ENCODE measurements around the gene NADK2.

The NADK2 gene

GRCh38 chr5:36160617-36161016 is 81.1 kb downstream of the NADK2 start:
- no peak for DNase-seq

- DNase-seq = no peak
Measured at GRCh38 chr5:36158144-36158543, 83.6 kb downstream of the NADK2 start.

DNA sequence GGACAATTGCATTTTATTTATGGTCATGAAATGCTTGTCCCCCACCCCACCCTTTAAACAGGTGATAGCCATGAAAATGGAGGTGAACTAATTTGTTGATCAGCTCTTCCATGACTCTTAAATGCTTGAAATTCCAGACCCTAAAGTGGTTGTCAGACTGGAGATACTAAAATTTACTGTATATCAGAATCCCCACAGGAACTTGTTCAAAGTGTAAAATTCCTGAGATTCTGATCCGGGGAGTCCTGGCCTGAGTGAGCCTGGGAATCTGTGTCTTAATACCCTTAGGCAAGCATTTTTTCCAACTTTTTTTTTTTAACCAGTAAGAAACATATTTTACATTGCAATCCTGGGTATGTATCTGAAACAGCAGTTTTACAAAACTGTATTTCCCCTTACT is 85.1 kb downstream of the NADK2 start:
- no peak for DNase-seq

DNA sequence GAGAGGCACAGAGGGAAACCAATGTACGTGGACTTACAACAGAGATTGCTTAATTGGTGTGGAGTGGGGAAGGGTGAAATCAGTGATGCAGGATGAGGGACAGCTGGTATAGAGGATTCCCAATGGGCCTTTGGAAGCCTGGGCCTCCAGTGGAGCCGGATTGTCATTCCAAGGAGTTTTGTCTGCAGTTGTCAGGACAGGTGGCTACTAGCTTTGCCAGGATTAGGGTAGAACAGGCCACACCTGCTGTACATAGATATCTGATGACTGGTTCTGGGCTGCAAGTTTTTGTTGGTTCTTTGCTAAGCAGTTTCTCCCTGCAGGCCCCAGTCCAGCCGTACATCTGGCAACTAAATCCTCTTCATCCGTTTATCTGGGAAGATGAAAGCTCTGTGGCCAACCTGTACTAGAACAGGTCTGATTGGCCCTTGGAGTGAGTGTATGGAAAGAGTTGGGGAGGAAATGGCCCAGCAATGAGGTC is 85.6 kb downstream of the NADK2 start:
- no peak for DNase-seq

DNA sequence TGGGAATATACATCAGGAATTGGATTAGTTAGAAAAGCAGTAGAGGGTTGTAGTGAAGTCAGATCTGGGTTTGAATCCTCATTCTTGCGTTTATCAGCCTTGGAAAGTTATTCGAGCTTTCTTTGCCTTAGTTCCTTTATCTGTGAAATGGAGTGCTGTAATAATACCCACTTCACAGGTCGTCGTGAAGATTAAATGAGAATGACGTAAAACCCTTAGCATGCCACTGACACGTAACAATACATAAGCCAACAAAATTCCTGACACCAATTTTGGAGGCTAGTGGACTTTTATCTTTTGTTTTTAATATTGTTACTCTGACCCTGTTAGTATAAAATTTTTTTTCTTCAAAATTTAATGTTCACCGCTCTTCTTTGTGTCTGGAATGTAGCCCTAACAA is 86.4 kb downstream of the NADK2 start:
- no peak for DNase-seq

- no peak for DNase-seq
Measured at GRCh38 chr5:36153726-36154125, 88.0 kb downstream of the NADK2 start.

GRCh38 chr5:36153298-36153677 is 88.4 kb downstream of the NADK2 start:
- DNase-seq = no peak

DNA sequence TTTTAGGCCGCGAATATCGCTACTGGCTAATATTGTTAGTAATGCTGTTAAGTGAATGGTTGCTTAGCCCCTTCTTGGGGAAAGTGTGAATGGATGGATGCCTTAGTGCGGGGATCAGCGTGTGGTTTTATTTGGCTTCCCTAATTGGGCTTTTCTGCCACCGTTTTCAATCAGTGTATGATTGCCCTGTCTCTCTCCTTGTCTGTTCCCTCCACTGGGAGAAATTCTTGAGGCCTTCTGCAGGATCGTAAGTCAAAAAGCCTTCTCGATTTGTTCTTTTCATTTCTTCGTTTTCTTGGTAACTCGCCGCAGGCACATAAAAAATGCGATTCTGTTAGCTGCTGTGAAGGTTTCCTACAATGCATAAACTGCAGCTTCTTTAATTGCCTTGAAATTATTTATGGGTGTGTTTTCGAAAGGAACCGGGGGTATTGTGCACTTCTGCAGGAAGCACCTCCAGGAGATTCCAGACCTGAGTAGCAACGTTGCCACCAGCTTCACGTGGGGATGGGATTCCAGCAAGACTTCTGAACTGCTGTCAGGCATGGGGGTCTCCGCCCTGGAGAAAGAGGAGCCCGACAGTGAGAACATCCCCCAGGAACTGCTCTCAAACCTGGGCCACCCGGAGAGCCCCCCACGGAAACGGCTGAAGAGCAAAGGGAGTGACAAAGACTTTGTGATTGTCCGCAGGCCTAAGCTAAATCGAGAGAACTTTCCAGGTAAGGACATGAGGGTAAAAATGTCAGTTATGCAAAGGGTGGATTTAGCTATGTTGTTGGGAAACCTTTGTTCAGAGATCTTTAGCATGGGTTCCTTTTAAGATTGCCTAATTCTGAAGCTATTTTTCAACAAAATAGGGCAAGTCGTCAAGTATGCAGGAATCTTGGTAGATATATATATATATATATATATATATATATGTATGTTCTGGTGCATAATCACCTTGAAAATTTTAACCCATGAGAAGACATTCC is 89.1 kb downstream of the NADK2 start:
- no peak for DNase-seq

GRCh38 chr5:36151434-36152323 is 90.0 kb downstream of the NADK2 start, which contains the start of the genes LMBRD2 and SKP2:
Gene LMBRD2, minus strand, starts transcription at chr5:36151887. Its CDS starts 8,538 bp downstream, at chr5:36143349.
Gene SKP2, plus strand, starts transcription at chr5:36152111. Its CDS starts 152 bp downstream, at chr5:36152263.
- DNase-seq = peak; percentile 92 to 98

DNA sequence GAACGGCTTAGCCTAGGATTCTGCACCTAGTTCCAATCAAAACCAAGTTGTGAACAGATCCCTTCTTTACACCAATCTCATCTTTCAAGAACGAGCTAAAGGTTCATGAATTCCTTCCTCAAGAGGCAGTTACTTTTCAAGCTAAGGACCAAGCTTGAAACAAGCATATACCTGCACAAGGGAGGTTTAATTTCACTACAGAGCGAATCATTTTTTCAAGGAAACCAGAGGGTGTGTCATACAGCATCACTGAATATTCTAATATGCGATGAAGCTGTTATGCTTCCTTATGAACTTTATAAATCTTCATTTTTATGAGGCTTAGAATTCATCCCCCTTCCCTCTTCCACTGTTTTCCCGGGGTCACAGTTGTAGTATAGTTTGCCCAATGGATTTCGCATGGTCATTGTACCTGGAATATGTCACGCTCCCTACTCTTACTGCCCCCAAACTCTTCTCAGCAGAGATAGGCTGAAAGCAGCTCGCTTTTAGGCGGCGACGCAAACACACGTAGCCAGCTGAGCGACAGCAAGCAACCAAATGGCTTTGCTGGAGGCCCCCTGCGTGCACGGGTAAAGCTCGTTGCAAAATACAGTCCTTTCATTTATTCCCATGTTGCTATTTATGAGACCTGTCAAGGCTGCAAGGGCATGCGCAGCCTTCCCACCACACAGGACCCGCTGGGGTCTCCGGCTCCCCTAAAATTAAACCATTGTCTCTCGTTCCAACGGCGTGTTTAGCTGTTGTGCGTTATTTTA is 90.9 kb downstream of the NADK2 start:
- DNase-seq = peak in 1 of 2 experiments; percentile 9

GRCh38 chr5:36147681-36148080 is 94.0 kb downstream of the NADK2 start:
- no peak for DNase-seq

GRCh38 chr5:36146390-36146789 is 95.3 kb downstream of the NADK2 start:
- no peak for DNase-seq

GRCh38 chr5:36145311-36145710 is 96.4 kb downstream of the NADK2 start:
- no peak for DNase-seq
